ENCODE results near the gene SORBS1. TPM values are rescaled to one million over a fixed set of nuclear protein-coding genes. Genes with fewer than 3 reads are reported as not detected.
A peak's percentile ranks its signal among the peaks of the same experiment; 100 is the strongest.

The SORBS1 gene
- total RNA-seq, 1 donor from 2014 or later = 30.7 TPM

DNA sequence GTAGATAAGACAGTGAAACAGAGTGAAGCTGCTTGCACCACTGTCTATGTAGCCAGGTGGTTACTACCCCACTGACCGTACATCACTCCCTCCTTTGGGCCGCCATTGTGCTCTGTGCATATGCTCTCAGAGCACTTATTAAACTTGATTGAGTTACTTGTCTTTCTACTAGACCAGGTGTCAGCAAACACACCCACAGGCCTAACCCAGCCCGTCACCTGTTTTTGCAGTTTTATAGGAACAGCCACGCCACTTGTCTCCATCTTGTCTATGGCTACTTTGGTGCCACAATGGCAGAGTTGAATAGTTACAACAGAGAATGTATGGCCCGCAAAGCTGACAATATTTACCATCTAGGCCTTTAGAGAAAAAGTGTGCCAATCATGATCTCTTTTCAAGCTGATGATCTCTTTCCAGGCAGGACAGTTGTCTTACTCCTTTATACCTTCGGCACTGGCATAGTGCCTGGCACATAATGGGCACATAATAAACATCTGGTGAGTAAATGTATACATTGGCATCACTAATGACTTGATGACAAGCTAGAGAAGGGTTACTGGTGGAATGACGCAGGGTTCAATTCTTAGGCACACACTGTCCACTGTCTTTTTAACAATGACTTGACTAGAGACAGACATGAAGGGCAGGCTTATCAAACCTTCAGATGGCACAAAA, 36.7 kb downstream of the SORBS1 start:
- Mint-ChIP-seq H3K9me3 (ENCODE audit: low read depth) (no peaks in the 10 kb centered on the region), H3K4me3 (ENCODE audit: low read depth) (no peak overlapping the region), H3K36me3 (ENCODE audit: insufficient read depth) (no peaks in the 10 kb centered on the region), H3K27ac (no peak overlapping the region), H3K4me1 (ENCODE audit: low read depth) (peaks cover 5% of the 10 kb centered on the region), H3K27me3 (no peaks in the 10 kb centered on the region)
- TF ChIP-seq CTCF (IDR thresholded peaks at IDR 0.05; ENCODE audit: unreplicated experiment) = no peak
- DNase-seq (ENCODE audit: low spot score, unreplicated experiment) = no peak

DNA sequence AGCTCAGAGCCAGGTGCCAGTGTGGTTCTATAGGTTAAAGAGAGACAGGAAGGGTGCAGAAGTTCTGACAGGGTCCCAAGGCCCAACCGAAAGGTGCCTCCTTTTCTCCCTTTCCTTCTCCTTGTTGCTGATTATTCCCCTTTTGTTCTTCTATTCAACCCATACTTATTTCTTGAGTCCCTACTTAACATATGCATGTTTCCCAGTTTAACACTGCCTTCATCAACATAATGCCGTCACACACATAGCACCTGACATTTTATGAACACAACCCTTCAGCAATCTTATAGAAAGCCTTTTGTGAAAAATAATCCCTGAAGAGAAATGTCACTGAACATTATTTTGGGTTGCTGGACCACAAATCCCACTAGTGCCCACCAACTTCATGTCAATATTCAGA, 39.1 kb downstream of the SORBS1 start:
- H3K4me3 Mint-ChIP-seq (ENCODE audit: low read depth) = no peak overlapping the region
- peaks cover 9% of the 10 kb centered on the region for H3K4me1 Mint-ChIP-seq (ENCODE audit: low read depth)
- no peak for TF ChIP-seq CTCF (IDR thresholded peaks at IDR 0.05; ENCODE audit: unreplicated experiment)
- H3K27ac Mint-ChIP-seq = no peak overlapping the region
- no peaks in the 10 kb centered on the region for H3K36me3 Mint-ChIP-seq (ENCODE audit: insufficient read depth)
- H3K27me3 Mint-ChIP-seq = no peaks in the 10 kb centered on the region
- no peak for DNase-seq (ENCODE audit: low spot score, unreplicated experiment)
- no peaks in the 10 kb centered on the region for H3K9me3 Mint-ChIP-seq (ENCODE audit: low read depth)

- Mint-ChIP-seq H3K4me3 (ENCODE audit: low read depth) (no peak overlapping the region), H3K27me3 (no peaks in the 10 kb centered on the region), H3K9me3 (ENCODE audit: low read depth) (no peaks in the 10 kb centered on the region), H3K27ac (no peak overlapping the region), H3K4me1 (ENCODE audit: low read depth) (peaks cover 6% of the 10 kb centered on the region), H3K36me3 (ENCODE audit: insufficient read depth) (no peaks in the 10 kb centered on the region)
- TF ChIP-seq CTCF (IDR thresholded peaks at IDR 0.05; ENCODE audit: unreplicated experiment) = no peak
- no peak for DNase-seq (ENCODE audit: low spot score, unreplicated experiment)
Measured at GRCh38 chr10:95520617-95521016, 40.6 kb downstream of the SORBS1 start.

DNA sequence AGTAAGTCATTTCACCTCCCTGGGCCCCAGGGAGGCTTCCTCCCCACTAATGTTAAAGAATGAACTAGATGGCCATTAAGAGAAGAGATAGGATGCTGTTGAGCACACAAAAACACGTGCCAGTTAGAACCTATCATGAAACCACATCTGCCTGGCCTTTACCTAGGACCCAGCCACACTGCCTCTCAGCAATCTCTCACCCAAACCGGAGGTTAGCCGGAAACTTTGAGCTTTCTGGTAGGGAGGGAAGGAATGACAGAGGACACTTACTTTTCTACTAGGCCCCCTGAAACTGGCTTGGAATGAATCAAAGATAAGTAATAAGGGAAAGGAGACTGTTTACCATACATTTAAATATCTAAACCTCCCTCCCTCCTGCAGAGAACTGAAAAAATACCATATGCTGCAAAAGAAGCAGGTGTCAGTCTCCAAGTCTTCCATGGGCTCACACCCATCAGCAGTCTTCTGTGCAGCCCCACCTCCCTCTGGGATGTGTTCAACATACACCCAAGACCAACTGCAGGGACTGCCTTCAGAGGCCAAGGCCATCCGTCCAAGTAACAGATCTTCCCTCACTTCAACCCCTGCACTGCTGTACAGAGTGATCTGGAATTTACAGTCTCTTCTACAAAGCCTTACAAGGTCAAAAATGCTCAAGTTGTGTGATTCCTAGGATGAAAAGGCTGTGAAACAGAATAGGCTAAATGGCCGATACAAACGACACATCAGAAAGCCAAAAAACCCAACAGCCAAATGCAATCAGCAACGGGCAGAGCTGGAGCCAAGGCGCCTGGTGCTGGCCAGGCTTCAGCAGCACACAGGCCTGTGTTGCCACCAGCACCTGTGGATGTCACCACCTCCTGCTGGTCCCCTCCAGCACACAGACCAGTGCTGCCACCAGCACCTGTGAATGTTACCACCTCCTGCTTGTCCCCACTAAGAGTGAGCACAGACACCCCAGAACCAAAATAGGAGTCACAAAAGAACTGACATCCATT, 42.4 kb downstream of the SORBS1 start:
- peaks cover 6% of the 10 kb centered on the region for H3K4me1 Mint-ChIP-seq (ENCODE audit: low read depth)
- no peaks in the 10 kb centered on the region for H3K36me3 Mint-ChIP-seq (ENCODE audit: insufficient read depth)
- TF ChIP-seq CTCF (IDR thresholded peaks at IDR 0.05; ENCODE audit: unreplicated experiment) = no peak
- no peaks in the 10 kb centered on the region for H3K27me3 Mint-ChIP-seq
- H3K27ac Mint-ChIP-seq = peak overlapping the region; percentile 42
- H3K4me3 Mint-ChIP-seq (ENCODE audit: low read depth) = no peak overlapping the region
- no peak for DNase-seq (ENCODE audit: low spot score, unreplicated experiment)
- H3K9me3 Mint-ChIP-seq (ENCODE audit: low read depth) = no peaks in the 10 kb centered on the region

Measured in progenitor cell of endocrine pancreas (in vitro differentiated cells).